Measurements from ENCODE around the gene LRMDA. TPM values are rescaled to one million over a fixed set of nuclear protein-coding genes. Genes with fewer than 3 reads are reported as not detected.

Gene LRMDA
- total and polyA plus RNA-seq, 2 of the 4 experiments (the other 2 are of a cell fraction): 0.07 TPM; not detected in 1

- peak overlapping the region; percentile 50; the same call in 1 of the 2 replicates for H2BK120ac ChIP-seq (ENCODE audit: low read depth, low read length)
- no peak overlapping the region; the same call in 1 of the 2 replicates for H4K91ac ChIP-seq (ENCODE audit: insufficient read depth, low read depth, low read length)
- peak overlapping the region; percentile 14; the same call in 1 of the 2 replicates for H3K4ac ChIP-seq (ENCODE audit: low read depth, low read length)
- H3K18ac ChIP-seq (ENCODE audit: low read depth, low read length): peak overlapping the region; percentile 46; the same call in 1 of the 2 replicates
- H2BK15ac ChIP-seq (ENCODE audit: low read depth, low read length): peak overlapping the region; percentile 66; the same call in 1 of the 3 replicates
- no peak overlapping the region for H3K9ac ChIP-seq (ENCODE audit: low read depth, low read length)
- CTCF ChIA-PET: interaction anchor here (0.6 to 1.0 kb wide), 2 partner anchors 27 to 42 kb away, joined by 3 read pairs; no protein-coding TSS in a partner anchor
- no CpG with 5 or more reads among the region's 1 CpG for WGBS, 2 experiments (ENCODE audit: extremely low coverage in 2 of 2, insufficient read length in 1 of 2)
- no peak overlapping the region for H4K5ac ChIP-seq (ENCODE audit: low read depth, low read length)
- peak overlapping the region; percentile 37; the same call in 1 of the 2 replicates for H3K27ac ChIP-seq (ENCODE audit: insufficient read depth, low read length)
- H2AK5ac ChIP-seq (ENCODE audit: low read depth, low read length): peak overlapping the region; percentile 66
- H3K56ac ChIP-seq (ENCODE audit: extremely low read depth, insufficient read depth, low read length): no peak overlapping the region
- intact Hi-C loops (cut with micrococcal nuclease) (loop anchor here (5.0 kb wide), 1 partner anchor 91 kb away; no protein-coding TSS in a partner anchor), dilution Hi-C loops (cut with HindIII; ENCODE audit: low sequenced_read_pairs, unreplicated experiment) (no loop called here), in situ Hi-C loops (cut with MboI; ENCODE audit: low sequenced_read_pairs) (no loop called here)
- no peaks in the 10 kb centered on the region; the same call in 1 of the 2 replicates for H4K20me1 ChIP-seq (ENCODE audit: insufficient read depth, low read length)
- H3K9me3 ChIP-seq (ENCODE audit: control insufficient read depth, insufficient read depth, low read length): no peaks in the 10 kb centered on the region
- H2AFZ ChIP-seq (replicated peaks; ENCODE audit: low read length, poor library complexity): no peak overlapping the region
- POLR2A ChIA-PET (ENCODE audit: unreplicated experiment): interaction anchor here (0.6 kb wide), 1 partner anchor 88 kb away, joined by 5 read pairs; no protein-coding TSS in a partner anchor
- TF ChIP-seq MXI1 (IDR thresholded peaks at IDR 0.05; ENCODE audit: borderline replicate concordance, low read depth, low read length): no peak
- no peak for TF ChIP-seq ELK1 (IDR thresholded peaks at IDR 0.05; ENCODE audit: borderline replicate concordance, low read depth, low read length)
- no peak for TF ChIP-seq SMC3 (IDR thresholded peaks at IDR 0.05; ENCODE audit: low read depth, low read length)
- no peak for TF ChIP-seq RFX5 (IDR thresholded peaks at IDR 0.05; ENCODE audit: low read depth, low read length)
- TF ChIP-seq MAZ (IDR thresholded peaks at IDR 0.05; ENCODE audit: borderline replicate concordance, low read depth, low read length): no peak
- no peak for TF ChIP-seq FOS (IDR thresholded peaks at IDR 0.05; ENCODE audit: low read depth, low read length)
- no peak for TF ChIP-seq CTCF (conservative IDR thresholded peaks at IDR 0.05; ENCODE audit: low read depth, low read length)
- TF ChIP-seq POLR2A (IDR thresholded peaks at IDR 0.05; ENCODE audit: low read depth, low read length): no peak
- TF ChIP-seq USF2 (IDR thresholded peaks at IDR 0.05; ENCODE audit: low read depth, low read length): no peak
- TF ChIP-seq RCOR1 (IDR thresholded peaks at IDR 0.05; ENCODE audit: insufficient replicate concordance, low read length): no peak
- no peak for TF ChIP-seq CHD1 (IDR thresholded peaks at IDR 0.05; ENCODE audit: low read depth, low read length)
- no peak for TF ChIP-seq NFE2L2 (IDR thresholded peaks at IDR 0.05; ENCODE audit: low read depth, low read length)
- no peak overlapping the region for H3K4me3 ChIP-seq (ENCODE audit: insufficient read depth, low read depth, low read length)
- H2BK5ac ChIP-seq (ENCODE audit: low read depth, low read length, poor library complexity, severe bottlenecking): peak overlapping the region; percentile 42
- no peaks in the 10 kb centered on the region for H3K79me1 ChIP-seq (ENCODE audit: low read depth in 1 of 2, low read length in 2 of 2)
- no peaks in the 10 kb centered on the region for H3K27me3 ChIP-seq (ENCODE audit: control insufficient read depth, insufficient read depth, low read length)
- ATAC-seq (ENCODE audit: low read depth) (peak; percentile 38), DNase-seq (no peak)
- H4K8ac ChIP-seq (ENCODE audit: low read depth in 2 of 2, low read length in 2 of 2): peak overlapping the region in 1 of 2 experiments; percentile 29; a peak in 1 of 4 replicates
- peak overlapping the region; percentile 63; the same call in 1 of the 2 replicates for H3K14ac ChIP-seq (replicated peaks; ENCODE audit: low read depth, low read length)
- peaks cover 12% of the 10 kb centered on the region for H3K4me1 ChIP-seq (ENCODE audit: control insufficient read depth, insufficient read depth, low read length)
- peak overlapping the region; percentile 31; the same call in 1 of the 2 replicates for H3K23ac ChIP-seq (ENCODE audit: low read depth, low read length)
- H2BK20ac ChIP-seq (ENCODE audit: low read depth, low read length): peak overlapping the region; percentile 40; the same call in 1 of the 2 replicates
- no TSS peak for BruUV-seq (replicated peaks)
- no peak overlapping the region for H3K4me2 ChIP-seq (ENCODE audit: low read depth, low read length)
- H3K9me1 ChIP-seq (ENCODE audit: insufficient read depth, low read length): peaks cover 2% of the 10 kb centered on the region; the same call in 1 of the 2 replicates
- H2AK9ac ChIP-seq (replicated peaks; ENCODE audit: low read depth, low read length, poor library complexity): no peak overlapping the region
- H3K36me3 ChIP-seq (ENCODE audit: control insufficient read depth, insufficient read depth, low read length): no peaks in the 10 kb centered on the region
Measured at GRCh38 chr10:76336213-76336963, 905.0 kb downstream of the LRMDA start.

All from IMR-90 (cell line).